IPS DF 19.7 (cell line): ENCODE measurements around the gene DAAM2.

Source experiments
- DNase-seq: peaks from one replicate; pipeline ENCODE4 v3.0.0-alpha.2; 2013; ENCODE audit warnings: low read depth, low spot score

The DAAM2 gene

GRCh38 chr6:39791850-39792539 lies at the start of gene DAAM2:
Gene DAAM2, plus strand, starts transcription at chr6:39792376. Its CDS starts 63,927 bp downstream, at chr6:39856303.
- DNase-seq = no peak

GRCh38 chr6:39746795-39747194 lies 45.4 kb upstream of the DAAM2 start:
- DNase-seq = no peak

- no peak for DNase-seq
Measured at GRCh38 chr6:39752835-39753724, 39.1 kb upstream of the DAAM2 start.

GRCh38 chr6:39753725-39754045 lies 38.5 kb upstream of the DAAM2 start:
- no peak for DNase-seq

- no peak for DNase-seq
Measured at GRCh38 chr6:39754514-39755115, 37.6 kb upstream of the DAAM2 start.

- DNase-seq = no peak
Measured at GRCh38 chr6:39755231-39755630, 36.9 kb upstream of the DAAM2 start.

- DNase-seq = no peak
Measured at GRCh38 chr6:39756582-39756981, 35.6 kb upstream of the DAAM2 start.

- DNase-seq = no peak
Measured at GRCh38 chr6:39758905-39759605, 33.1 kb upstream of the DAAM2 start.

- DNase-seq = no peak
Measured at GRCh38 chr6:39760226-39760952, 31.8 kb upstream of the DAAM2 start.

GRCh38 chr6:39765508-39766065 lies 26.6 kb upstream of the DAAM2 start:
- no peak for DNase-seq

- DNase-seq = no peak
Measured at GRCh38 chr6:39769012-39769411, 23.2 kb upstream of the DAAM2 start.

- DNase-seq = no peak
Measured at GRCh38 chr6:39770446-39770845, 21.7 kb upstream of the DAAM2 start.

- DNase-seq = no peak
Measured at GRCh38 chr6:39772559-39773273, 19.5 kb upstream of the DAAM2 start.

GRCh38 chr6:39773782-39774181 lies 18.4 kb upstream of the DAAM2 start:
- no peak for DNase-seq

GRCh38 chr6:39776581-39776980 lies 15.6 kb upstream of the DAAM2 start:
- no peak for DNase-seq

GRCh38 chr6:39777218-39777617 lies 15.0 kb upstream of the DAAM2 start:
- no peak for DNase-seq

GRCh38 chr6:39777661-39778060 lies 14.5 kb upstream of the DAAM2 start:
- DNase-seq = no peak

GRCh38 chr6:39778581-39779255 lies 13.5 kb upstream of the DAAM2 start:
- DNase-seq = no peak

- DNase-seq = no peak
Measured at GRCh38 chr6:39785281-39785680, 6.9 kb upstream of the DAAM2 start.

- no peak for DNase-seq
Measured at GRCh38 chr6:39786649-39787048, 5.5 kb upstream of the DAAM2 start.
